HG02678 (cell line): ENCODE measurements around the gene GPR18.
A peak's percentile ranks its signal among the peaks of the same experiment; 100 is the strongest.

Experiments used
- ATAC-seq: cut with Tn5 transposase; IDR thresholded peaks from one replicate; pipeline ENCODE4 v1.9.1; 2021; ENCODE audit warnings: mild to moderate bottlenecking, moderate library complexity; ENCODE audit not compliant: unreplicated experiment

Gene GPR18, protein sequence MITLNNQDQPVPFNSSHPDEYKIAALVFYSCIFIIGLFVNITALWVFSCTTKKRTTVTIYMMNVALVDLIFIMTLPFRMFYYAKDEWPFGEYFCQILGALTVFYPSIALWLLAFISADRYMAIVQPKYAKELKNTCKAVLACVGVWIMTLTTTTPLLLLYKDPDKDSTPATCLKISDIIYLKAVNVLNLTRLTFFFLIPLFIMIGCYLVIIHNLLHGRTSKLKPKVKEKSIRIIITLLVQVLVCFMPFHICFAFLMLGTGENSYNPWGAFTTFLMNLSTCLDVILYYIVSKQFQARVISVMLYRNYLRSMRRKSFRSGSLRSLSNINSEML

GRCh38 chr13:99258210-99258860, at the start of gene GPR18:
GPR18 (minus strand) TSS chr13:99258379; CDS start chr13:99255872, 2,507 bp downstream.
- ATAC-seq: peak; percentile 88

DNA sequence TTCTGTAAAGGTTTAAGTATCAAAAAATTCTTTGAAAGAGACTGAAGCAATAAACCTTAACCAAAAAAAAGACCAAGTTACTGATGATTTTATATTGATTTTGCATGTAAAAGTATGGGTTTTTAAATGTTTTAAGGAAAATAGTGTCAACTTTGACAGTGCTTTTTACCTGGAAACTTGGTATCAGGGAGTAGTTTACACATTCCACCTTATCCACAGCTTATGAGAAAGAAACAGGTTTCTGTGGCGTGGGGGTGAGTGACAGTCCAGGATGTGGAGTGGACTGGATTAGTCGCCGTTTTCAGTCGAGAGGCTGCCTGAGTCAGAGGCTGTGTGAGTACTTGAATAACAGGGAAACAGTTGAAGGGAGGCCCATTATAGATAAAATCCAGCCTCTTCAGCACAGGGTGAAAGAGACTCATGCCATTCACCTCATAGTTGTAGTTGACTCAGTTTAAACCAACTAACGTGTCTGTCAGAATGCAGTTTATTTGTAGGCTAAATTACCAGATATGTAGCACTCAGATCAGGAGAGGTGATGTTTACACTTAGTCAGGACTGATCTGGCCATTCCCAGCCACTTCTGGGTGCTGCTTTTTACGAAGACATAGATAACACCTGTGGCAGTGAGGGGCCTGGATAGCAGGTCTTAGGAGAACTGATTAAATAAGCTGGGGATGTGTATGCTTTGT, 49.6 kb upstream of the GPR18 start:
- peak; percentile 36 for ATAC-seq

DNA sequence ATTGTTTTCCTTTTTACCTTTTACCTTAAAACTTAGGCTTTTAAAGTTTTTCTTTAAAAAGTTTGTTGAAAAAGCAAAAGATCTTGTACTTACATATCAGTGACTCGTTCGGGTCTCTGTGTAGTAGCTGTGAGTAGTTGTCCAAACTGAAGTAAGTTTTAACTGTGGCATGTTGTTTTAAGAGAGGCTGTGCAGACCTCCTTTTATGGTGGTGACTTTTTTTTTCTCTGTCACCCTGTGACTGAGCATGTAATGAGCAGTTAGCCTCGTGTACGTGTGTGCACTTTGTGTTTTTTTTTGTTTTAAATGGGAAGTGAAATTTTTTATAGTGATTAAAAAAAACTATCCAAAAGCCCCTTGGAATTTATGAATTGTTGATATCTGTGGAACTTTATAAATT, 49.1 kb upstream of the GPR18 start, which contains the start of gene GPR183:
TSS of gene GPR183 (minus strand) at position 153 of the 400 bp plus-strand sequence. CDS start 11,254 bp downstream, outside the sequence.
- peak; percentile 63 for ATAC-seq

- ATAC-seq: no peak
These were observed 47.4 kb upstream of the GPR18 start for GRCh38 chr13:99305566-99305965.

- ATAC-seq: no peak
These were observed 47.0 kb upstream of the GPR18 start for GRCh38 chr13:99305158-99305557.

GRCh38 chr13:99304541-99304940, 46.4 kb upstream of the GPR18 start:
- no peak for ATAC-seq

DNA sequence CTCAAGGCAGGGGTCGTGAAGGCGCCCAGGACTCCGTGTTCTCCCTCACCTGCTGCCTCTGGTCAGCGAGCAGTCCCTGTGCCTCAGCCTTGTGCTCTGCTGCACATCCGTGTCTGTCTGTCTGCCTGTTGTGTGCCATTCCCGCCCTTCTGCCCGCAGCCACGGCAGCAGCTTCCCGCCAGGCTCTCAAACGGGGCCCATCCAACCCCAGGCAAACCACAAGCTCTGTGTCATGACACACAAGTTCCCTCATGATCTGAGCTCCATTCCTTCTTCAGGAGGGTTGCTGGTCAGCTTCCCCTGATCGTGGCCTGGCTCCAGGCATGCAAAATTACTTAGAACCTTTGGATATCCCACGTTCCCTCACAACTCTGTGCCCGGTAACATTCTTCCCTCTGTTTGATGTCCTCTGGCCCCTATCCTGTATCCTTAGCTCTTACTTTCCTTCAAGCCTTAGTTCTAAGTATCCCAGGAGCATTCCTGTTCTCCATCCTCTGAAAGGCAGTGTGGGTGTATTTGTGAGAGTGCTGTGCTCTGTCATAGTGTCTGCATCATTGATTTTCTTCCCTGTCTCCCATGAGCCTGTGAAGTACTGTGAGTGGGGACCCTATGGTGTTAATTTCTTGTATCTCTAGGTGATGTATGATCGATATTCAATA, 45.8 kb upstream of the GPR18 start:
- no peak for ATAC-seq

- ATAC-seq: no peak
These were observed 44.7 kb upstream of the GPR18 start for GRCh38 chr13:99302637-99303505.

DNA sequence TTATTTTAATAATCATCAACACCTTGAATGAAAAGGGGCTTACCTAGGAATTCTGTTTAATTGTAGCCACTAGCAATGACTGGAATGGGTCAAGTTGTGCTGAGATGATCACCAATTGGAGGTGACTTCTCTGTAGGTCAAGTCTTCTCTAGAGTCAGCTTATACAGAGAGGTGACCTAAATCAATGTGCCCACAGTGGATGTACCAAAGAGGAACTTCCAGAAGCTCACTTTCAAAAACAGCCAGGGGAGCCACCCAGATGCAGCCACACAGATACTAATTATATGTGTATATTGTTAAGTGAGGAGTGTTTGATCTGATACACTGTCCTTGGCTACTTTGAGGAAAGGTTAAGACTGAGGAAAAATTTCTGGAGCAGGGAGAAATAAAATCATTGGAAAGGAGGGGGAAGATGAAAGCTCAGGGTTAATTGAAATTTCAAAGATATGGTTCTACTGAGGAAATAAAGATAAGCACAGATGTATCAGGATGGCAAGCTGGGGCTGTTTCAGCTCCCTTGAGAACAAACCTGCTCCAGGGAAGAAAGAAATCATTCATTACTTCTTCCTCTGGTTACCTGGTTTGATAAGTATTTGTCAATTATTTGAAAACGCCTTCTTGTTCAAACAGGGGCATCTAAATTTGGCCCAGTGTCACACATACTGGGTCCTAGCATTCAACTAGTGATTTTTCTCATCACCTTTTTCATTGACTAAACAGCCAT, 43.9 kb upstream of the GPR18 start:
- no peak for ATAC-seq

DNA sequence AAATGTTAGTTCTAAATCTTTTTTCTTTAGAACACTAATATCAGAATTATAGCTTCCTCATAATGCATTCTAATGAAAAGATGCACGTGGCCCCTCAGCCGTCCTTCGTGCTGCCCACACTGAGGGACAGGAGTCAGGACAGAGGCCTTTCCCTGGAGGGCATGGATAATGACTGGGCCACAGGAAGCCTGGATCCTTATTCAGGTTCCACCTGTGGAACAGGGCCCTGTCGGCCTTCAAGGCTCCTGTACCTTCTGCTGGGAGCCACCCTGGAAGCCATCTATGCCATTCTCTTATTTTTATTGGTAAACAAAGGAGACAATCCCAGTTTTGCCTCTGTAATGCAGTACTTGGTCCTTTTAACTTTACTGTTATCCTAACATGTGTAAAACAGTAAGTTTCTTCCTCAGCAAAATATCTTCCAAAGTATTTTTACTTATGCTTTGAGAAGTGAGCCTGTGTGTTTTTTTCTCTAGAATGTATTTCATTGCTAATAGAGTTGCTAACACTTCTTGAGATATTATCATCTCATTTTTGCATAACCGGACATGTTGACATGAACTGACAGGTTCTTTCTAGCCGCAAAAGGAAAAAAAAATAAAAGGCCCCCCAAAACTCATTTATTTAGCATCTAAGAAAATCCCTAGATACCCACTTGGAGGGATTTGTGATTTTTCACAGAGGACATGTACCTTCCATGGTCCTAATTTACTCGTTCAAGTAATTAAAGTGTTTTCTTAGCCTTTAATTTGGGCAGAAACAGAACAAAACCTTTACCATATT, 43.1 kb upstream of the GPR18 start:
- no peak for ATAC-seq

DNA sequence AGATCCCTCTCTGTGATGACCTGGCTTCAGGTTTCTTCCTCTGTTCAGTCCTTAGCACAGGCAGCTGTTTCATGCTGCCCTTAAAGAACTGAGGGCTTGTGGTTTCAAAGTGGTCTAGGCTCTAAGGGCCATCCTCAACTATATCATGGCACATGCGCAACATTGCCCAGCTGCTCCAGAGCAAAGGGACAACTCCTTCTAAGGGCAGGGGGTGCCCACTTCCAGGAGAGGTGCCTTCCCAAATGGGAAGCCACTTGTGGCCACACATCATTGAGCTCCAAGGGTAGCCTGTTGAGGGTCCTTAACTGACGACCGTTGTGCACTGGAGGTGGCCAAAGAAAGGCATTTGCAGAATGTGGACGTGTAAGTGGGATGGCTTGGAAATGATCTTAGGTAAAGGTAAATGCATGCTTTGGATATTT, 41.8 kb upstream of the GPR18 start:
- peak; percentile 31 for ATAC-seq

DNA sequence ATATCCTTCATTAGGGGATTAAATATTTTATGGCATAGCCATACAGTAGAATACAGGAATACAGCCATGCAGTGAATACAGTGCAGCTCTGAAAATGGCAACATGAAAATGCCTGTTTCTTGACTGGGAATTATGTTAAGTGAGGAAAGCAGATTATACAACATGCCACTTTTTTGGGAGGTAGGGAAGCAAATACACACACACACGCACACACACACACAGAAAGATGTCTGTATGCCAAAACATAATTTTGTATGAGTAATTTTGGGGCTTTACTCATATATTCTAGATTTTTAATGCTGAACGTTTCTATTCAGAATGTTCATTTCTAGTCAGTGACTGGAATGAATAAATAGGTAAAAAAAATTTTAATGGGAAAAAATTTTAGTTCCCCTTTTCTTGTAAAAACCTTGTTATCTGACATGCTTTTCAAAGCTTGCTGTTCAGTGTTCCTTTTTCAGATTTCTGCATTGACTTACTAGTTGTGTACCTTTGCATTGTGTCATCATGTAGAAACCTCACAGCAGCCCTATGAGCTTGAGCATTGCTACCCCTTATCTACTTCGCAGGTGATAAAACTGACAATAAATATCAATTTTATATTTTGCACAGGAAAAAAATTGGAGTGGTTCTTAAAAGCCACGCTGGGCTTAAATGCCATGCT, 41.2 kb upstream of the GPR18 start:
- ATAC-seq: peak; percentile 6

- ATAC-seq: no peak
These were observed 39.9 kb upstream of the GPR18 start for GRCh38 chr13:99298056-99298455.

GRCh38 chr13:99297331-99297730, 39.2 kb upstream of the GPR18 start:
- no peak for ATAC-seq

GRCh38 chr13:99296398-99296797, 38.2 kb upstream of the GPR18 start:
- ATAC-seq: peak; percentile 60

DNA sequence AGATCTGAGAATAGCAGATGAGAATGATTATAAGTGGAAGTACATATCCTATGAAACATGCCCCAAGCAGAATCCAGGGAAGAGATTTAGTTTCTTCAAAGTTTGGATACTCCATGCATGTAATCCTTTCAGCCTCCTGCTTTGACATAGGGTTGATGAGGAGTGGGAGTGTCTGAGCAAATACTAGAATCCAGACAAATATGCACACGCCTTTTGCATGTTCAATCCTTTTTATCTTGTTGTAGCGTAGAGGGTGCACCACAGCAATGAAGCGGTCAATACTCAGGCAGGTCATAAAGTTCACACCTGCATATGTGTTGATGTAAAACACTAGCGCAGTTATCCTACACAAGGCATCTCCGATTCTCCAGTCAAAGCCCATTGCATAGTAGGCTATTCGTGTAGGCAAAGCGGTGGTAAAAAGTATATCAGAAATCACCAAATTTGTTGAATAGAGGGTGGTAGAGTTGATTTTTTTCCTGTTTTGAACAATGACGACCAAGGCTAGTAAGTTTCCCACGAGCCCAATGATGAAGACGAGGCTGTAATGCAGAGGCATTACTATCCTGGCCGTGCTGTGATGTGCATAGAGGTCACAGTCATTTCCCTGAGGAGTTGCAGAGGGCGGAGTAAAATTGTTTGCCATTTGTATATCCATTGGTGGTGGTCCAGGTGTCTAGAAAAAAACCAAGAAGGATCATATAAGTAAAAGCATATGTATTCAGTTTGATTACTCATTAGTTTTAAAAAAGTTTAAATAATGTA, 37.5 kb upstream of the GPR18 start:
- no peak for ATAC-seq

GRCh38 chr13:99294958-99295357, 36.8 kb upstream of the GPR18 start:
- ATAC-seq: no peak

DNA sequence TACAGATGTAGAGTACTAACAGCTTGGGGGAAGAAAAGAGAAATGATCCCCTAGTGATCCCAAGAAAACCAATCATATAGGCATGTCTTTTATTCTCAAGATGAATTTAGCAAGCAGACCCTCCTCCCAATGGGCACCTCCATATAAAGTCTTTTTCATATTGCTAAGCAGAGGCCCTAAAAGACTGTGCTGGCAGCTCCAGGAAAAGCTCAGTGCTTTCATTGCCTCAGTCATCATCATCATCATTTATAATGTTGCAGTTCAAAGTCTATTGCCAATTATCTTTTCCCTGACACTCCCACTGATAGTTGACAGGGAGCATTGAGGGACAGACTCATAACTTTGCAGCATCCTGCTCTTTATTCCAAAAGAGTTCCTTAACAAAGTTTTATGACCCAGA, 36.0 kb upstream of the GPR18 start:
- ATAC-seq: no peak
